GM06990 (cell line): ENCODE results near the gene BRD4.

ENCODE experiments used
- DNase-seq: peaks from one replicate; pipeline ENCODE4 v3.0.0-alpha.2; 2011; ENCODE audit not compliant: insufficient read length; ENCODE audit errors: extremely low read depth
- H3K27me3 ChIP-seq: replicated peaks from 2 replicates; pipeline ENCODE4 v1.6.0; 2011; ENCODE audit warnings: low read length; ENCODE audit not compliant: control insufficient read depth, insufficient read depth
- H3K36me3 ChIP-seq: 2 replicates; pipeline ENCODE4 v1.5.1; 2011; ENCODE audit warnings: low read length; ENCODE audit not compliant: control insufficient read depth, insufficient read depth
- H3K4me3 ChIP-seq: replicated peaks from 2 replicates; pipeline ENCODE4 v1.5.1; 2011; ENCODE audit warnings: low read depth, mild to moderate bottlenecking, control low read depth, low read length
- CTCF ChIP-seq: IDR thresholded peaks from 2 replicates; pipeline ENCODE4 v1.5.1; 2011; ENCODE audit warnings: low read length, control low read depth, mild to moderate bottlenecking, inconsistent platforms; ENCODE audit not compliant: insufficient read depth, poor library complexity, severe bottlenecking

The BRD4 gene

GRCh38 chr19:15198951-15199660 is 133.2 kb downstream of the BRD4 start:
- H3K4me3 ChIP-seq = no peak overlapping the region
- H3K27me3 ChIP-seq = no peaks in the 10 kb centered on the region; the same call in none of the 2 replicates
- H3K36me3 ChIP-seq = no peaks in the 10 kb centered on the region
- DNase-seq = no peak
- TF ChIP-seq CTCF = no peak

- Histone ChIP-seq H3K36me3 (no peaks in the 10 kb centered on the region), H3K4me3 (no peak overlapping the region), H3K27me3 (no peaks in the 10 kb centered on the region; the same call in none of the 2 replicates)
- DNase-seq = no peak
- no peak for TF ChIP-seq CTCF
Measured at GRCh38 chr19:15197942-15198341, 134.4 kb downstream of the BRD4 start.

- Histone ChIP-seq H3K27me3 (no peaks in the 10 kb centered on the region; the same call in none of the 2 replicates), H3K36me3 (no peaks in the 10 kb centered on the region), H3K4me3 (no peak overlapping the region)
- TF ChIP-seq CTCF = no peak
- DNase-seq = no peak
Measured at GRCh38 chr19:15197275-15197941, 134.9 kb downstream of the BRD4 start.

- no peak for DNase-seq
- Histone ChIP-seq H3K36me3 (no peaks in the 10 kb centered on the region), H3K4me3 (no peak overlapping the region), H3K27me3 (no peaks in the 10 kb centered on the region; the same call in none of the 2 replicates)
- no peak for TF ChIP-seq CTCF
Measured at GRCh38 chr19:15196360-15197005, 135.9 kb downstream of the BRD4 start.

GRCh38 chr19:15195371-15196334 is 136.7 kb downstream of the BRD4 start:
- no peaks in the 10 kb centered on the region; the same call in none of the 2 replicates for H3K27me3 ChIP-seq

More at GRCh38 chr19:15195371-15196334, 136.7 kb downstream of the BRD4 start:
- no peak for DNase-seq
- Histone ChIP-seq H3K36me3 (no peaks in the 10 kb centered on the region), H3K4me3 (no peak overlapping the region)
- no peak for TF ChIP-seq CTCF
